A549 (cell line): ENCODE results near the gene PPP1R2.

Experiments used
- FOSL2 ChIP-seq, 2 experiments: fragments of 450-650 bp in 1 of 2; fragments of >200 bp in 1 of 2; sonication (Bioruptor Twin) in 1 of 2; formaldehyde crosslinking; IDR thresholded peaks; 2 replicates each; pipeline versions ENCODE4 v1.5.0 to v1.6.1; 2016 to 2020; ENCODE audit warnings: mild to moderate bottlenecking in 1 of 2, moderate library complexity in 1 of 2
- POLR2A ChIP-seq: IDR thresholded peaks from 2 replicates; pipeline ENCODE4 v1.6.1; 2012; ENCODE audit warnings: mild to moderate bottlenecking, low read length
- RNF2 ChIP-seq: fragments of 200-600 bp; sonication (generic); IDR thresholded peaks from 2 replicates; pipeline ENCODE4 v1.6.1; 2016; ENCODE audit warnings: low read depth, mild to moderate bottlenecking, antibody characterized with exemption, moderate library complexity, borderline replicate concordance
- TF ChIP-seq, protein P1 (sequence below): fragments of 250-450 bp; sonication (Bioruptor Pico); IDR thresholded peaks from 2 replicates; pipeline ENCODE4 v1.5.0; 2021; ENCODE audit warnings: mild to moderate bottlenecking, moderate library complexity, borderline replicate concordance

DNA sequence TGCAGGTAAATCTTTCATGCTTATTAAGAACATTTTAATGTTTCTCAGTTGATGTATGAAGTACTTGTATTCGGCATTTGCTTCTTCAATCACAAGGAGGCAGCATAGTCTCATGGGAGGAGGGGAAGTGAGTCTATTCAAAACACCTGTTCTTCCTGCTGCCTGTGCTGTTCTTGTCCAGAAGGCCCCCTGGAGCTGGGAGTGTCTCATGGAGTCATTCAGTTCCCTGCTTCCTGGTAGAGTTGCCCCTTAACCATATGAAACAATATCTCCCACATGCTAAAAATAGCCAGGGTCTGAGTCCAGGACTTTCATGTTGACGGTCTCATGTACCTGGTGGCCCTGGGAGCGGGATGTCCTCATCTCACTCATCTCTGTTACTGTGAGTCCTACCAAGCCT is 15.5 kb upstream of the PPP1R2 start:
- TF ChIP-seq RNF2 (no peak), FOSL2 (IDR thresholded peaks at IDR 0.05) (no peak), FOSL2 (CRISPR knock-in tag; IDR thresholded peaks at IDR 0.05) (no peak), POLR2A (no peak)
- TF ChIP-seq, protein P1, sequence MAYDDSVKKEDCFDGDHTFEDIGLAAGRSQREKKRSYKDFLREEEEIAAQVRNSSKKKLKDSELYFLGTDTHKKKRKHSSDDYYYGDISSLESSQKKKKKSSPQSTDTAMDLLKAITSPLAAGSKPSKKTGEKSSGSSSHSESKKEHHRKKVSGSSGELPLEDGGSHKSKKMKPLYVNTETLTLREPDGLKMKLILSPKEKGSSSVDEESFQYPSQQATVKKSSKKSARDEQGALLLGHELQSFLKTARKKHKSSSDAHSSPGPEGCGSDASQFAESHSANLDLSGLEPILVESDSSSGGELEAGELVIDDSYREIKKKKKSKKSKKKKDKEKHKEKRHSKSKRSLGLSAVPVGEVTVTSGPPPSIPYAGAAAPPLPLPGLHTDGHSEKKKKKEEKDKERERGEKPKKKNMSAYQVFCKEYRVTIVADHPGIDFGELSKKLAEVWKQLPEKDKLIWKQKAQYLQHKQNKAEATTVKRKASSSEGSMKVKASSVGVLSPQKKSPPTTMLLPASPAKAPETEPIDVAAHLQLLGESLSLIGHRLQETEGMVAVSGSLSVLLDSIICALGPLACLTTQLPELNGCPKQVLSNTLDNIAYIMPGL (CRISPR knock-in tag): no peak
